AG09319 (cell line): ENCODE results near the gene SLC1A7.

Source experiments
- DNase-seq: peaks from one replicate; pipeline ENCODE4 v3.0.0-alpha.2; 2010; ENCODE audit warnings: low read depth; ENCODE audit errors: extremely low read depth
- TF ChIP-seq, protein P1 (sequence below): IDR thresholded peaks from 2 replicates; pipeline ENCODE4 v1.5.1; 2011; ENCODE audit warnings: low read depth, mild to moderate bottlenecking, inconsistent platforms, low read length, moderate library complexity

Gene SLC1A7

DNA sequence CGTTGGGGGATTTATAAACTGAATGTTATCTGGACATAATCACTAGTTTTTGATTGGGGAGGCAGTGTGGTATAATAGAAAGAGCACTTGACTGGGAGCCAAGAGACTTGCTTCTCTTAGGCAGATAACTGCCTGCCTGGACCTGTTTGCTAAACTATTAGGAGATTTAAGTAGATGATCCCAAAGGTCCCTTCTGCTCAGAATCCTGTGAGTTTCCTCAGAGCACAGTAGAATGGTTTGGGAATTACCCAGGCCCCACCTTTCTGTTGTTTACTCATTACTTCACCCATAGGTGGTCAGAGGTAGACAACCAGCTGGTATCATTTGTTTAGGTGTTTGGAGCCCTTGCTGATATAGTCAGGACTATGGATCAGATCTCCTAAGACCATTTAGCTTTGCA lies 90.8 kb downstream of the SLC1A7 start:
- TF ChIP-seq, protein P1, sequence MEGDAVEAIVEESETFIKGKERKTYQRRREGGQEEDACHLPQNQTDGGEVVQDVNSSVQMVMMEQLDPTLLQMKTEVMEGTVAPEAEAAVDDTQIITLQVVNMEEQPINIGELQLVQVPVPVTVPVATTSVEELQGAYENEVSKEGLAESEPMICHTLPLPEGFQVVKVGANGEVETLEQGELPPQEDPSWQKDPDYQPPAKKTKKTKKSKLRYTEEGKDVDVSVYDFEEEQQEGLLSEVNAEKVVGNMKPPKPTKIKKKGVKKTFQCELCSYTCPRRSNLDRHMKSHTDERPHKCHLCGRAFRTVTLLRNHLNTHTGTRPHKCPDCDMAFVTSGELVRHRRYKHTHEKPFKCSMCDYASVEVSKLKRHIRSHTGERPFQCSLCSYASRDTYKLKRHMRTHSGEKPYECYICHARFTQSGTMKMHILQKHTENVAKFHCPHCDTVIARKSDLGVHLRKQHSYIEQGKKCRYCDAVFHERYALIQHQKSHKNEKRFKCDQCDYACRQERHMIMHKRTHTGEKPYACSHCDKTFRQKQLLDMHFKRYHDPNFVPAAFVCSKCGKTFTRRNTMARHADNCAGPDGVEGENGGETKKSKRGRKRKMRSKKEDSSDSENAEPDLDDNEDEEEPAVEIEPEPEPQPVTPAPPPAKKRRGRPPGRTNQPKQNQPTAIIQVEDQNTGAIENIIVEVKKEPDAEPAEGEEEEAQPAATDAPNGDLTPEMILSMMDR = no peak
- no peak for DNase-seq

DNA sequence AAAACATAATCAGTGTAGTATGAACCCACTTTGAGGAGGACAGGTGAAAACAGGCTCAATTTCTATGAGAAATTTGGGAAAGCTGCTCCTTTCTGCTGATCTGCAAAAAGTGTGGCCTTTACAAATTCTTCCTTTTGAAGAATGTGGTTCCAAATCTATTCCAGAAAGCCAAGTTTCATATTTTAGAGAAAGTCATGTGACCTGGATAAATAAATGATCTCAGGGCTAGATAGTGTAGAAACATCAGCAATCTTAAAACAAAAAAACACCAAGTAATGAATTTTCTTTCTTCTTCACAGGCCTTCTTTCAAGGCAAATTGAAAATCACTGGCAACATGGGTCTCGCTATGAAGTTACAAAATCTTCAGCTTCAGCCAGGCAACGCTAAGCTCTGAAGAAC lies 92.1 kb downstream of the SLC1A7 start:
- DNase-seq = no peak
- TF ChIP-seq, protein P1 = no peak

DNA sequence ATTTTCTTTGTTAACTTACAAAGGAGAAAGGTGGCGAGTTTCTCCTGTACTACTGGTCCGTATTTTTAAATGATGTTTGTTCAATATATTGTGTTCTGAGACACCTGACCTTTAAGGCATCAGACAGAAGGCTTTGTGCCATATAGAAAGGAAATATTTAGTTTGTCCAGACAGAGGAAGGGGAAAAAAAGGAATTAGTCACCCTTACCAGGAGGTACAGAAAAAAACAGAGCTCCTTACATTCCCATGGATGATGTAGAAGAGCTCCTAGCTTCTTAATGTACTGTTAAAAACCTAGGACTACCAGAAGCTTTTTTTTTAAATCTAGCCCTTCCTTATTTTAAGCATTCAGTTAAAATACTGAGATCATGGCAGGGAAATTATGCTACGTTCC lies 92.9 kb downstream of the SLC1A7 start:
- no peak for DNase-seq
- TF ChIP-seq, protein P1 = no peak

DNA sequence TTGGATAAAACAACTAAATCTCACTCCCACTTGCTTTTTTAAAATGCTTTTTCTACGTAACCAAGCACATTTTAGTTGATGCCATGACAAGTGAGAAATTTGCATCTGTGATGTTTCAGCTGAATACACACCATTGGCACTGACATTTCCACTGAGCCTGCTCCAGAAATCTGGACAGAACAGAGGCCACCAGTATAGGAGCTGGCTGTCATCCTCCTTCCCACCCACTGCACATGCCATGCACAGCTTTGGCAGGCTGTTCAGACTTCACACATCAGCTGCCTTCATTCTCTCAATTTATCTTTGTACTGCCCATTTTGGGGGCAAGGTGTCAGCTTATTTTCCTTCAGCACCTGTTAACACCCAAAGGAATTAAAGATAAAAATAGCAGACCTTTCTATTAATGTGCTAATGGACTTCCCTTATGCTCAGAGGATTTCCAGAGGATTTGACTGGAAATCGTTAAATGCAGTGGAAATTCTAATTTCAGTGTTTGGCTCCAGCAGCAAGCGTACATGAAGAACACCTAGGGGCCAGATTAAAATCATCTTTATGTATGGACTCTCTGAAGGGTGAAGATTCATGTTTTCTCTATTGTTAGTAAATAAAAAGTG lies 93.4 kb downstream of the SLC1A7 start:
- no peak for DNase-seq
- TF ChIP-seq, protein P1 = no peak

DNA sequence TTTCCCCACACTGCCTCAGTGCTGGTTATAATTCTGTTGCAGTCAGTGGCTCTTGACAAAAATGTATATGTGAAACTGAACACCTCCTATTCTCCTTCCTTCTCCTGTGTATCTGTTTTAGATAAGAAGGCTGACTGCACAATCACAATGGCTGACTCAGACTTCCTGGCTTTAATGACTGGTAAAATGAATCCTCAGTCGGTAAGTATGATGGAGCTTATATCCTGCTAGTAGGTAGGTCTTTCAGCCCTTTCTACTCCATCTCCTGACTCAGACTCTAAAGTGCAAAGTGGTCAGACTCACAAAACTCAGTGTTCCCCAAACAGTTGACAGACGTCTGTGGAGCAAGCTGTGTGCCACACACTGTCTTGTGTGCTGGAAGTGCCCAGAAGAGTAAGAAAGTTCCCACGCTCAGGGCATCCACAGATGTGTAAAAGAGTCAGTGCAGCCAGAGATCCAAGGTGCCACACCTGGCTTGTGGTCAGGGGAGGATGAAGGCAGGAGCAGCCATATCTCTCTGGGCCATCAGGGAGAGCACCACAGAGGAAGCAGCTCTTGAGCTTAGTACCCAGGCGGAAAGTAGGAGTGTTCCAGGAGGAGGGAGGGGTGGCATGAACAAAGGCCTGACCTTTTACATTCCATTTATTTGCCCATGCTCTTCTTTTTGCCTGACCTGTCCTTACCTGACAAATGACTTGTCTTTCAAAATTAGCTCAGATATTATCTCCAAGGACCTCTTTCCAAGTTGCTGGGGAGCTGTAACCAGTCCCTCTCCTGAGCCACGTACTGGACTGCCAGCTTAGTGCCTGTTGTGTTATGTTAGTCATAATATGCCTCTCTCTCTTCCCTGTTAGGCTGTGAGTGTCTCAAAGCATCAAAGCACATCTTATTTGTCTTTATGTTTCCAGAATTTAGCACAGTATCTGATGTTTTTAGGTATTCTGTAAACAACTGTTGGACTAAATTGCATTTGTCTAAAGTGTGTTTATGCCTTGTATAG lies 94.4 kb downstream of the SLC1A7 start:
- peak; percentile 32 for DNase-seq

DNA sequence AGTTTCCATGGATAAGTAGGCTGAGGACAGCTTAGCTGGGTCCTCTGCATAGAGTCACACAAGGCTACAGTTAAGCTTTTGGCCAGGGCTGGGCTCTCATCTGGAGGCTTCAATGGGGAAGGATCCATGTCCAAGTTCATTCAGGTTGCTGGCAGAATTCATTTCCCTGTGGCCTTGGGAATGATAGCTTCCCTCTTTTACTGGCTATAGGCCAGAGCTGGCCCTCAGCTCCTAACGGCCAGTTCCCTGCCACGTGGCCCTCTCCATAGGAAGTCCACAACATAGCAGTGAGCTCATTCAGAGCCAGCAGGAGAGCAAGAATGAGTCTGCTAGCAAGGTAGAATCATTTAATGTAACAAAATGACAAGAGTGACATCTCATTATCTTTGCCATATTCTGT lies 95.5 kb downstream of the SLC1A7 start:
- no peak for DNase-seq
- TF ChIP-seq, protein P1 = no peak

More for the DNA sequence above, 94.4 kb downstream of the SLC1A7 start:
- TF ChIP-seq, protein P1 = no peak

DNA sequence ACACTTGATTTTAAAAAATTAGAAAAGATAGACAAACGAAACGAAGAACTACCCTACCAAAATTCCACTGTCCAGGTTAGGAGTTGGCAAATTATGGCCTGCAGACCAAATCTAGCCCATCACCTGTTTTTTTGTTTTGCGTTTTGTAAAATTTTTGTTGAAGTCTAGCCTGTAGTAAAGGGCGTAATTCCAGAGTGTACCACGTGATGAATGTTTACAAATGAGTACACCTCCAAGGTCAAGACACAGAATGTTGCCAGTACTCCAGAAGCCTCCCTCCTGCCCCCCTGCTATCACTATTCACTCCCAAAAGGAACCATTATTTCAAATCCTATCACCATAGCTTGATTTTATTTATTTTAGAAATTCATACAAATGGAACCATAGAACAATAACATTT lies 97.5 kb downstream of the SLC1A7 start:
- no peak for DNase-seq
- TF ChIP-seq, protein P1 = no peak
